ENCODE data around the gene VAMP2. TPM values are rescaled to one million over a fixed set of nuclear protein-coding genes. Genes with fewer than 3 reads are reported as not detected.

Gene VAMP2
- polyA plus RNA-seq, 1 donor from 2014 or later: 98.3 TPM

DNA sequence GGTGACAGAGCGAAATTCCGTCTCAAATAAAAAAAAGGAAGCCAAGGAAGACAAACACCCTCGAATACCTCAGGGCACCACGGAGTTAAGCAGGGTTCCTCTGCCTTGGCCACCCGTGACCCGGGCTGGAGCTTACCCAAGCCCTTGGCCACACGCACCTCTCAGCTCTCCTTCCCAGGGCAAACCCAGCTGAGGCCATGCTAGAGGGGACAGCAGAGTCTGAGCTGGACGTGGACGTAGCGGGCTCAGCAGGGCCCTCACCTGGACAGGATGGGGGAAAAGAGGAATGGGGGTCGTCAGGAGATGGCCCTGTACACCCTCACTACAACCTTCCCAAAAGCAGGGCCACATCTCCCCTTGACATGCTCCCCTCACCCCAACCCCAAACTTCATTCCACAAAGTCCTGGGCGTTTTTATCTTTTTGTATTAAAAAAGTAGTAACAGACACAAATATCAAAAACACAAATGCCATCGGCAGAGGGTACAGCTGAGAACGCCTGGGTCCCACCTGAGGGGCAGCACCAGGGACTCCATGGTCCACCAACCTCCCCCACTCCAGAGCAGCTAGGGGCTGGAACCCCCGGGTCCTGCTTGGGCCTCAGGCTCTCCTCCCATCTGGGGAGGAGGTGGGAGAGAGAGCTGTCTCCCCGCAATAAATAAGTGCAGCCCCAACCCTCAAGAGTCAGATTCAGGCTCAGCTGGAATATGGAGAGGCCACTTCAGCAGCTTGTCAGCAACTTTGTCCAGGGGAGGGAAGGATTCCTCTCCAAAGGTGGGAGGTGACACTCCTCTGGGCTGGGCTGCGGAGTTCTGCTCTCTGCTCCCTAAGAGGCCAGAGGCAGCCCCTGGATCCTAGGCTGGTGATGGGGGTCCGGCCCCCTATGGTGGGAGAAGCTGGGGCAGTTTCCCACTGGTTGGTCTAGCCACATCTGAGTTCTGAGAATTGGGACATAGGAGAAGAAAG is 22.4 kb downstream of the VAMP2 start:
- peak overlapping the region; percentile 97 for H3K27ac ChIP-seq (ENCODE audit: low read length)
- TF ChIP-seq, protein P1, sequence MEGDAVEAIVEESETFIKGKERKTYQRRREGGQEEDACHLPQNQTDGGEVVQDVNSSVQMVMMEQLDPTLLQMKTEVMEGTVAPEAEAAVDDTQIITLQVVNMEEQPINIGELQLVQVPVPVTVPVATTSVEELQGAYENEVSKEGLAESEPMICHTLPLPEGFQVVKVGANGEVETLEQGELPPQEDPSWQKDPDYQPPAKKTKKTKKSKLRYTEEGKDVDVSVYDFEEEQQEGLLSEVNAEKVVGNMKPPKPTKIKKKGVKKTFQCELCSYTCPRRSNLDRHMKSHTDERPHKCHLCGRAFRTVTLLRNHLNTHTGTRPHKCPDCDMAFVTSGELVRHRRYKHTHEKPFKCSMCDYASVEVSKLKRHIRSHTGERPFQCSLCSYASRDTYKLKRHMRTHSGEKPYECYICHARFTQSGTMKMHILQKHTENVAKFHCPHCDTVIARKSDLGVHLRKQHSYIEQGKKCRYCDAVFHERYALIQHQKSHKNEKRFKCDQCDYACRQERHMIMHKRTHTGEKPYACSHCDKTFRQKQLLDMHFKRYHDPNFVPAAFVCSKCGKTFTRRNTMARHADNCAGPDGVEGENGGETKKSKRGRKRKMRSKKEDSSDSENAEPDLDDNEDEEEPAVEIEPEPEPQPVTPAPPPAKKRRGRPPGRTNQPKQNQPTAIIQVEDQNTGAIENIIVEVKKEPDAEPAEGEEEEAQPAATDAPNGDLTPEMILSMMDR (IDR thresholded peaks at IDR 0.05; ENCODE audit: poor library complexity, severe bottlenecking): no peak
- no peak for TF ChIP-seq RAD21 (conservative IDR thresholded peaks at IDR 0.05)
- TF ChIP-seq, protein P2, sequence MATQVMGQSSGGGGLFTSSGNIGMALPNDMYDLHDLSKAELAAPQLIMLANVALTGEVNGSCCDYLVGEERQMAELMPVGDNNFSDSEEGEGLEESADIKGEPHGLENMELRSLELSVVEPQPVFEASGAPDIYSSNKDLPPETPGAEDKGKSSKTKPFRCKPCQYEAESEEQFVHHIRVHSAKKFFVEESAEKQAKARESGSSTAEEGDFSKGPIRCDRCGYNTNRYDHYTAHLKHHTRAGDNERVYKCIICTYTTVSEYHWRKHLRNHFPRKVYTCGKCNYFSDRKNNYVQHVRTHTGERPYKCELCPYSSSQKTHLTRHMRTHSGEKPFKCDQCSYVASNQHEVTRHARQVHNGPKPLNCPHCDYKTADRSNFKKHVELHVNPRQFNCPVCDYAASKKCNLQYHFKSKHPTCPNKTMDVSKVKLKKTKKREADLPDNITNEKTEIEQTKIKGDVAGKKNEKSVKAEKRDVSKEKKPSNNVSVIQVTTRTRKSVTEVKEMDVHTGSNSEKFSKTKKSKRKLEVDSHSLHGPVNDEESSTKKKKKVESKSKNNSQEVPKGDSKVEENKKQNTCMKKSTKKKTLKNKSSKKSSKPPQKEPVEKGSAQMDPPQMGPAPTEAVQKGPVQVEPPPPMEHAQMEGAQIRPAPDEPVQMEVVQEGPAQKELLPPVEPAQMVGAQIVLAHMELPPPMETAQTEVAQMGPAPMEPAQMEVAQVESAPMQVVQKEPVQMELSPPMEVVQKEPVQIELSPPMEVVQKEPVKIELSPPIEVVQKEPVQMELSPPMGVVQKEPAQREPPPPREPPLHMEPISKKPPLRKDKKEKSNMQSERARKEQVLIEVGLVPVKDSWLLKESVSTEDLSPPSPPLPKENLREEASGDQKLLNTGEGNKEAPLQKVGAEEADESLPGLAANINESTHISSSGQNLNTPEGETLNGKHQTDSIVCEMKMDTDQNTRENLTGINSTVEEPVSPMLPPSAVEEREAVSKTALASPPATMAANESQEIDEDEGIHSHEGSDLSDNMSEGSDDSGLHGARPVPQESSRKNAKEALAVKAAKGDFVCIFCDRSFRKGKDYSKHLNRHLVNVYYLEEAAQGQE (IDR thresholded peaks at IDR 0.05; ENCODE audit: borderline replicate concordance): no peak
- TF ChIP-seq EZH2 (IDR thresholded peaks at IDR 0.05; ENCODE audit: borderline replicate concordance, insufficient read depth, low read length, poor library complexity, severe bottlenecking): no peak
- TF ChIP-seq EP300 (conservative IDR thresholded peaks at IDR 0.05; ENCODE audit: poor library complexity, severe bottlenecking): no peak
- no peak for TF ChIP-seq SMC3 (conservative IDR thresholded peaks at IDR 0.05; ENCODE audit: poor library complexity)
- TF ChIP-seq MXI1 (conservative IDR thresholded peaks at IDR 0.05; ENCODE audit: poor library complexity, severe bottlenecking): no peak
- TF ChIP-seq TAF1 (IDR thresholded peaks at IDR 0.05; ENCODE audit: low read depth): no peak
- no peak for TF ChIP-seq POLR2AphosphoS5 (IDR thresholded peaks at IDR 0.05)
- H3F3A ChIP-seq (ENCODE audit: insufficient read depth, low read length, poor library complexity, severe bottlenecking): peaks cover 21% of the 10 kb centered on the region
- no peak overlapping the region for H3K9ac ChIP-seq (ENCODE audit: low read length)
- H3K9me3 ChIP-seq (ENCODE audit: low read length): no peaks in the 10 kb centered on the region
- H3K79me2 ChIP-seq (replicated peaks; ENCODE audit: insufficient read depth, low read length): no peaks in the 10 kb centered on the region
- H2AFZ ChIP-seq (ENCODE audit: low read depth, low read length): no peak overlapping the region
- H3K9me2 ChIP-seq (ENCODE audit: insufficient read depth, low read length): no peaks in the 10 kb centered on the region
- peak overlapping the region; percentile 80 for H3K4me3 ChIP-seq (ENCODE audit: low read length)
- H4K20me1 ChIP-seq (ENCODE audit: insufficient read depth): no peaks in the 10 kb centered on the region
- H3K4me2 ChIP-seq (ENCODE audit: low read length): no peak overlapping the region
- H3K27me3 ChIP-seq (ENCODE audit: insufficient read depth, low read depth, low read length): no peaks in the 10 kb centered on the region
- H3K36me3 ChIP-seq (ENCODE audit: insufficient read depth, low read length): no peaks in the 10 kb centered on the region

DNA sequence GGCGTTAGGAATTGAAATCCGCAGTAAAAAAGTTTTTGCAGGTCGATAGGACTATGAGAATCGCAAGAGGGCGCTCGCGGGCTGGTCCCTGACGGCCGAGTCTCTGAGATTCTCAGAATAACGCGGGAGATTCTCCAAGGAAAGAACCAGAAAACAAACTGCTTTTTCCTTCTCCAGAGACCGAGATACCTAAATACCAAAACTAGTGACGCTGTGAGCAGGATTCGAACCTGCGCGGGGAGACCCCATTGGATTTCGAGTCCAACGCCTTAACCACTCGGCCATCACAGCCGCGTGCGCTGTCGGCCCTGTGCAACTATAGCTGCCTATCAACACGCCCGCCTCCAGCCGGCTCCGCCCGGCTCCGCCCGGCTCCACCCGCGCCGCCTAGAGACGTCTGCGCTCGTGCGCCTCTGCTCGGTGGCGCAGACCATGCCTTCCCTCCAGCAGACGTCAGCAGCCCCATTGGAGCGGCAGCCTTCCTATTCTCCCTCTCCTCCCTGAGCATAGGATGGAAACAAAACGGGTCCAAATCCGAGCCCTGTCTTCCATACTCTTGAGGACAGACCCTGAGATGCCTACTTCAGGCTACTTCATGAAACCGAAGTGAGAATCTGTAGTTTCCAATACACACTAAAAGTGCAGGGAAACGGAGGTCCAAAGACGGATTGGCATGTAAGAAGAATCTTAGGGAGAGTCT is 23.9 kb downstream of the VAMP2 start:
- H3F3A ChIP-seq (ENCODE audit: insufficient read depth, low read length, poor library complexity, severe bottlenecking): peaks cover 21% of the 10 kb centered on the region
- TF ChIP-seq MXI1 (conservative IDR thresholded peaks at IDR 0.05; ENCODE audit: poor library complexity, severe bottlenecking) (peak; percentile 95), EZH2 (IDR thresholded peaks at IDR 0.05; ENCODE audit: borderline replicate concordance, insufficient read depth, low read length, poor library complexity, severe bottlenecking) (no peak), TAF1 (IDR thresholded peaks at IDR 0.05; ENCODE audit: low read depth) (no peak), POLR2AphosphoS5 (IDR thresholded peaks at IDR 0.05) (peak; percentile 73), EP300 (conservative IDR thresholded peaks at IDR 0.05; ENCODE audit: poor library complexity, severe bottlenecking) (peak; percentile 77), RAD21 (conservative IDR thresholded peaks at IDR 0.05) (peak; percentile 82), SMC3 (conservative IDR thresholded peaks at IDR 0.05; ENCODE audit: poor library complexity) (peak; percentile 88)
- TF ChIP-seq, protein P2 (IDR thresholded peaks at IDR 0.05; ENCODE audit: borderline replicate concordance): no peak
- TF ChIP-seq, protein P1 (IDR thresholded peaks at IDR 0.05; ENCODE audit: poor library complexity, severe bottlenecking): peak; percentile 97
- H3K27me3 ChIP-seq (ENCODE audit: insufficient read depth, low read depth, low read length): no peaks in the 10 kb centered on the region
- no peaks in the 10 kb centered on the region for H3K36me3 ChIP-seq (ENCODE audit: insufficient read depth, low read length)
- H3K27ac ChIP-seq (ENCODE audit: low read length): peak overlapping the region; percentile 97
- peak overlapping the region; percentile 80 for H3K4me3 ChIP-seq (ENCODE audit: low read length)
- peak overlapping the region; percentile 96 for H3K4me2 ChIP-seq (ENCODE audit: low read length)
- no peaks in the 10 kb centered on the region for H3K79me2 ChIP-seq (replicated peaks; ENCODE audit: insufficient read depth, low read length)
- H3K9me2 ChIP-seq (ENCODE audit: insufficient read depth, low read length): no peaks in the 10 kb centered on the region
- no peaks in the 10 kb centered on the region for H3K9me3 ChIP-seq (ENCODE audit: low read length)
- no peak overlapping the region for H2AFZ ChIP-seq (ENCODE audit: low read depth, low read length)
- peak overlapping the region; percentile 84 for H3K9ac ChIP-seq (ENCODE audit: low read length)
- H4K20me1 ChIP-seq (ENCODE audit: insufficient read depth): no peaks in the 10 kb centered on the region
